SK-N-SH (cell line): ENCODE data around the gene ZNF688. TPM values are rescaled to one million over a fixed set of nuclear protein-coding genes. Genes with fewer than 3 reads are reported as not detected.

Experiments used
- CTCF ChIA-PET: fragments of 300-600, 350-600 bp; formaldehyde crosslinking; extraction: SDS; loops from one replicate; lab custom pipeline; 2021; lab: Yijun Ruan, JAX
- POLR2A ChIA-PET: fragments of 350-600 bp; sonication (Branson Sonifier 250); formaldehyde crosslinking; extraction: SDS; loops from one replicate; lab custom pipeline; 2020; ENCODE audit warnings: antibody characterized with exemption, inconsistent platforms; lab: Yijun Ruan, JAX
- DNase-seq: peaks from one replicate; pipeline ENCODE4 v3.0.0; 2012
- H2AFZ ChIP-seq: fragments of 200-600 bp; sonication (generic); 2 replicates; pipeline ENCODE4 v1.8.1; 2016; ENCODE audit warnings: antibody characterized with exemption, mild to moderate bottlenecking, low read depth
- H3F3A ChIP-seq: fragments of 200-600 bp; sonication (generic); replicated peaks from 2 replicates; pipeline ENCODE3; 2016; ENCODE audit warnings: antibody characterized with exemption, mild to moderate bottlenecking; ENCODE audit not compliant: insufficient read depth
- H3K27ac ChIP-seq, 2 experiments: fragments of 200-500 bp in 1 of 2; fragments of 200-600 bp in 1 of 2; sonication (Bioruptor generic) in 1 of 2; sonication (generic), shearing (Covaris generic) in 1 of 2; 2 replicates each; pipeline versions ENCODE4 v1.5.1 to v1.6.1; 2014 to 2016; ENCODE audit warnings: low read depth in 2 of 2, inconsistent platforms in 1 of 2, low read length in 1 of 2, mild to moderate bottlenecking in 1 of 2, mixed read lengths in 1 of 2
- H3K27me3 ChIP-seq: fragments of 200-600 bp; sonication (generic), shearing (Covaris generic); 2 replicates; pipeline ENCODE4 v1.6.1; 2016; ENCODE audit warnings: mixed run types; ENCODE audit not compliant: insufficient read depth
- H3K36me3 ChIP-seq, 2 experiments: fragments of 200-500 bp in 1 of 2; fragments of 200-600 bp in 1 of 2; sonication (Bioruptor generic) in 1 of 2; sonication (generic) in 1 of 2; replicated peaks in 1 of 2; 2 replicates each; pipeline versions ENCODE3 to v1.5.1; 2014 to 2016; ENCODE audit warnings: low read length in 1 of 2, mild to moderate bottlenecking in 1 of 2; ENCODE audit not compliant: insufficient read depth in 2 of 2, control insufficient read depth in 1 of 2
- H3K4me1 ChIP-seq, 2 experiments: fragments of 200-500 bp in 1 of 2; fragments of 200-600 bp in 1 of 2; sonication (Bioruptor generic) in 1 of 2; sonication (generic), shearing (Covaris generic) in 1 of 2; 2 replicates each; pipeline versions ENCODE4 v1.5.1 to v1.6.1; 2014 to 2016; ENCODE audit warnings: low read depth in 1 of 2, low read length in 1 of 2, mixed run types in 1 of 2; ENCODE audit not compliant: insufficient read depth in 2 of 2, control insufficient read depth in 1 of 2
- H3K4me2 ChIP-seq: fragments of 200-600 bp; sonication (generic), shearing (Covaris generic); 2 replicates; pipeline ENCODE4 v1.6.1; 2017; ENCODE audit warnings: mixed run types
- H3K4me3 ChIP-seq, 2 experiments: fragments of 200-500 bp in 1 of 2; fragments of 200-600 bp in 1 of 2; sonication (Bioruptor generic) in 1 of 2; sonication (generic), shearing (Covaris generic) in 1 of 2; 2 replicates each; pipeline versions ENCODE4 v1.5.1 to v1.8.1; 2014 to 2016; ENCODE audit warnings: low read depth in 2 of 2, inconsistent platforms in 1 of 2, low read length in 1 of 2, mild to moderate bottlenecking in 1 of 2, mixed read lengths in 1 of 2, moderate library complexity in 1 of 2
- H3K79me2 ChIP-seq: fragments of 200-600 bp; sonication (generic); 2 replicates; pipeline ENCODE4 v1.8.1; 2017; ENCODE audit warnings: mild to moderate bottlenecking; ENCODE audit not compliant: insufficient read depth
- H3K9ac ChIP-seq: fragments of 200-600 bp; sonication (generic); 2 replicates; pipeline ENCODE4 v1.6.1; 2017; ENCODE audit warnings: mixed run types
- H3K9me2 ChIP-seq: fragments of 200-600 bp; sonication (generic); 2 replicates; pipeline ENCODE4 v1.6.1; 2017; ENCODE audit warnings: mixed run types
- H3K9me3 ChIP-seq: fragments of 200-600 bp; sonication (generic); 2 replicates; pipeline ENCODE4 v1.6.1; 2017; ENCODE audit warnings: mixed run types, mild to moderate bottlenecking, moderate library complexity
- H4K20me1 ChIP-seq: fragments of 200-600 bp; sonication (generic); 2 replicates; pipeline ENCODE4 v1.6.1; 2017; ENCODE audit warnings: mild to moderate bottlenecking, mixed run types; ENCODE audit not compliant: insufficient read depth
- CHD2 ChIP-seq: fragments of 150-350 bp; IDR thresholded peaks from 2 replicates; pipeline ENCODE4 v1.6.1; 2018; ENCODE audit warnings: low read length; ENCODE audit not compliant: partially characterized antibody
- FOSL2 ChIP-seq: IDR thresholded peaks from 2 replicates; pipeline ENCODE4 v1.4.0; 2012; ENCODE audit warnings: low read depth, mild to moderate bottlenecking, moderate library complexity, borderline replicate concordance
- GATA2 ChIP-seq: sonication (generic); formaldehyde crosslinking; IDR thresholded peaks from 2 replicates; pipeline ENCODE4 v1.5.0; 2020; ENCODE audit warnings: mild to moderate bottlenecking, missing genetic modification reagents
- MEF2A ChIP-seq: IDR thresholded peaks from 2 replicates; pipeline ENCODE4 v1.4.0; 2012; ENCODE audit warnings: low read depth, borderline replicate concordance
- POLR2AphosphoS5 ChIP-seq: IDR thresholded peaks from 2 replicates; pipeline ENCODE4 v1.6.1; 2012; ENCODE audit warnings: low read depth, low read length
- RFX5 ChIP-seq: IDR thresholded peaks from 2 replicates; pipeline ENCODE4 v1.6.1; 2012; ENCODE audit warnings: mild to moderate bottlenecking, improper control_type of control experiment, low read length
- SMC3 ChIP-seq: IDR thresholded peaks from 2 replicates; pipeline ENCODE4 v1.6.1; 2012; ENCODE audit warnings: low read depth, low read length, improper control_type of control experiment
- TAF1 ChIP-seq: IDR thresholded peaks from 2 replicates; pipeline ENCODE4 v1.6.1; 2012; ENCODE audit warnings: low read depth, mild to moderate bottlenecking, low read length, moderate library complexity, borderline replicate concordance
- YY1 ChIP-seq: IDR thresholded peaks from 2 replicates; pipeline ENCODE4 v1.4.0; 2012; ENCODE audit warnings: low read depth, mild to moderate bottlenecking
- WGBS: methylation state at CpG from one replicate; pipeline ENCODE4 v1.1.6; 2017; ENCODE audit warnings: low lambda C conversion rate; 5-methylcytosine and 5-hydroxymethylcytosine counted together
- polyA plus RNA-seq, 3 experiments: library from polyadenylated mRNA; depleted of rRNA; stranded (reverse); fragments of >200 nt; gene quantifications; 2 replicates each; pipeline ENCODE4 v1.2.3, GENCODE V29; 2012
- TF ChIP-seq, protein P1 (sequence below): IDR thresholded peaks from 2 replicates; pipeline ENCODE4 v1.6.1; 2012; ENCODE audit warnings: mild to moderate bottlenecking, low read depth, low read length, moderate library complexity

The ZNF688 gene
- polyA plus RNA-seq, 1 of the 3 experiments (the other 2 are of a cell fraction): 13.4 TPM

GRCh38 chr16:30532285-30533145 lies 39.0 kb downstream of the ZNF688 start:
- peaks cover 16% of the 10 kb centered on the region for H3K79me2 ChIP-seq
- 99% methylated on average over 10 of the region's 57 CpGs for WGBS
- H4K20me1 ChIP-seq: no peaks in the 10 kb centered on the region
- no peak for TF ChIP-seq TAF1
- TF ChIP-seq SMC3: no peak
- no peak for TF ChIP-seq YY1
- no peak for TF ChIP-seq POLR2AphosphoS5
- TF ChIP-seq, protein P1, sequence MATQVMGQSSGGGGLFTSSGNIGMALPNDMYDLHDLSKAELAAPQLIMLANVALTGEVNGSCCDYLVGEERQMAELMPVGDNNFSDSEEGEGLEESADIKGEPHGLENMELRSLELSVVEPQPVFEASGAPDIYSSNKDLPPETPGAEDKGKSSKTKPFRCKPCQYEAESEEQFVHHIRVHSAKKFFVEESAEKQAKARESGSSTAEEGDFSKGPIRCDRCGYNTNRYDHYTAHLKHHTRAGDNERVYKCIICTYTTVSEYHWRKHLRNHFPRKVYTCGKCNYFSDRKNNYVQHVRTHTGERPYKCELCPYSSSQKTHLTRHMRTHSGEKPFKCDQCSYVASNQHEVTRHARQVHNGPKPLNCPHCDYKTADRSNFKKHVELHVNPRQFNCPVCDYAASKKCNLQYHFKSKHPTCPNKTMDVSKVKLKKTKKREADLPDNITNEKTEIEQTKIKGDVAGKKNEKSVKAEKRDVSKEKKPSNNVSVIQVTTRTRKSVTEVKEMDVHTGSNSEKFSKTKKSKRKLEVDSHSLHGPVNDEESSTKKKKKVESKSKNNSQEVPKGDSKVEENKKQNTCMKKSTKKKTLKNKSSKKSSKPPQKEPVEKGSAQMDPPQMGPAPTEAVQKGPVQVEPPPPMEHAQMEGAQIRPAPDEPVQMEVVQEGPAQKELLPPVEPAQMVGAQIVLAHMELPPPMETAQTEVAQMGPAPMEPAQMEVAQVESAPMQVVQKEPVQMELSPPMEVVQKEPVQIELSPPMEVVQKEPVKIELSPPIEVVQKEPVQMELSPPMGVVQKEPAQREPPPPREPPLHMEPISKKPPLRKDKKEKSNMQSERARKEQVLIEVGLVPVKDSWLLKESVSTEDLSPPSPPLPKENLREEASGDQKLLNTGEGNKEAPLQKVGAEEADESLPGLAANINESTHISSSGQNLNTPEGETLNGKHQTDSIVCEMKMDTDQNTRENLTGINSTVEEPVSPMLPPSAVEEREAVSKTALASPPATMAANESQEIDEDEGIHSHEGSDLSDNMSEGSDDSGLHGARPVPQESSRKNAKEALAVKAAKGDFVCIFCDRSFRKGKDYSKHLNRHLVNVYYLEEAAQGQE: no peak
- TF ChIP-seq FOSL2: no peak
- no peak for TF ChIP-seq CHD2
- TF ChIP-seq MEF2A: no peak
- no peak for TF ChIP-seq RFX5
- TF ChIP-seq, all 33 proteins: peak for 0
- ChIA-PET POLR2A (no interaction called here), CTCF (interaction anchor here (0.7 to 1.4 kb wide), 4 partner anchors 29 to 161 kb away, joined by 3 read pairs; no protein-coding TSS in a partner anchor)
- Histone ChIP-seq H3K27ac (no peak overlapping the region), H3F3A (peaks cover 7% of the 10 kb centered on the region), H3K4me3 (no peak overlapping the region), H3K4me1 (peaks cover 13 to 24% of the 10 kb centered on the region in 2 experiments), H3K9ac (no peak overlapping the region), H3K9me2 (no peaks in the 10 kb centered on the region), H3K4me2 (no peak overlapping the region), H3K36me3 (peaks cover 10 to 14% of the 10 kb centered on the region in 2 experiments), H3K9me3 (no peaks in the 10 kb centered on the region), H3K27me3 (no peaks in the 10 kb centered on the region), H2AFZ (no peak overlapping the region)
- DNase-seq: no peak

DNA sequence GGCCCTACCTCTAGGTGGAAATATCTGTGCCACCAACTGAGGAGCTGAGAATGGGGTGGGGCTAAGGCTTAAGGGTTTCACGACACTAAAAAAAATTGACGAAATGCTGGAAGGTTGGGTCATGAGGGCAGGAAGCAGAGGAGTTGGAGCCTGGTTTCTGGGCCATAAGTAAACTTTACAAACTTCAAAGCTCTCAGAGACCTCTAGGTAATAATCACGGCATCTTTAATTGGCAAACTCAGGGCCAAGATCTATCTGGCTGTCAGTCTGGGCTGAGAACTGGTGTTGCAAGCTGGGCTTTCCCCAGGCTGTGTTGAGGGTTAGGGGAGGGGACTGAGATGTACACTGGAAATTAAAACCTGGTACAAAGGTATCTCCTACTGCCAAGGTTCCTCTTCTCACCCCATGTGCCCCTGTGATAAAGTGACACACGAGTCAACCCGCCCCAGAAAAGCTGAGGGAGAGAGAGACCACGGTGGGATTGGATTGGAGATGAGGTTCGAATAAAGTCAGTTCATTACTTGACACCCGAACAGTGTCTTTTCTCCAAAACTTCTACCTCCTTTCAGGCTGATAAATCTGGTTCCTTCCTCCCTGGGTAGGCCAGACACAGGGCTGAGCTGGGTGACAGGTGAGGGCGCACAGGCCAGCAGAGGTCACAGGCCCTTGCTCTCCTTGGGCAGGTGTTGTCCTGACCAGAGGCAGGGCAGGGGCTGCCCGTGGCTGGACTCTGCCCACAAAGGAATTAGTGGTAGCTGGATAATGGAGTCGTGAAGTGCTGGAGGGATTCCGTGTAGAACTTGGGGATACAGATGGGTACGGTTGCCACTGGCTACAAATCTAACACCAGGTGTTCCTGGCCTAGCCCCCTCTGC lies 41.1 kb downstream of the ZNF688 start:
- Histone ChIP-seq H3K9ac (no peak overlapping the region), H3K79me2 (peaks cover 14% of the 10 kb centered on the region), H3K27me3 (no peaks in the 10 kb centered on the region), H3K9me3 (no peaks in the 10 kb centered on the region), H3K4me2 (no peak overlapping the region), H3F3A (peaks cover 4% of the 10 kb centered on the region), H2AFZ (no peak overlapping the region), H3K9me2 (no peaks in the 10 kb centered on the region), H3K36me3 (peaks cover 10 to 14% of the 10 kb centered on the region in 2 experiments), H3K4me1 (peaks cover 8 to 22% of the 10 kb centered on the region in 2 experiments), H4K20me1 (no peaks in the 10 kb centered on the region), H3K27ac (no peak overlapping the region), H3K4me3 (no peak overlapping the region)
- TF ChIP-seq POLR2AphosphoS5 (no peak), GATA2 (CRISPR knock-in tag) (no peak)
- 91% methylated on average over 13 of the region's 13 CpGs for WGBS
- ChIA-PET CTCF (interaction anchor here (0.6 to 2.5 kb wide), 3 partner anchors 20 to 100 kb away, joined by 4 to 15 read pairs (median 9); partner anchors contain the start of gene DCTPP1), POLR2A (interaction anchor here (0.5 to 1.1 kb wide), 2 partner anchors 72 to 100 kb away, joined by 3 read pairs; partner anchors contain the start of gene DCTPP1)
- no peak for DNase-seq
